ENCODE results near the gene GRM5. TPM values are rescaled to one million over a fixed set of nuclear protein-coding genes. Genes with fewer than 3 reads are reported as not detected.

Gene GRM5
- total and polyA plus RNA-seq, 2 experiments from 2014 or later, result 0.27 TPM; not detected in 1

GRCh38 chr11:88623531-88623930, 442.3 kb downstream of the GRM5 start:
- Histone ChIP-seq H3K4me3 (no peak overlapping the region), H4K20me1 (ENCODE audit: insufficient read depth, poor library complexity, severe bottlenecking) (no peaks in the 10 kb centered on the region), H3K36me3 (replicated peaks; ENCODE audit: insufficient read depth, low read depth) (no peaks in the 10 kb centered on the region), H3K27ac (no peak overlapping the region), H3K4me1 (ENCODE audit: insufficient read depth) (no peaks in the 10 kb centered on the region), H3K4me2 (no peak overlapping the region), H3K9me2 (replicated peaks; ENCODE audit: insufficient read depth) (no peaks in the 10 kb centered on the region), H3K9me3 (ENCODE audit: low read depth) (no peaks in the 10 kb centered on the region), H3K79me2 (no peaks in the 10 kb centered on the region), H3K27me3 (no peaks in the 10 kb centered on the region), H2AFZ (no peak overlapping the region)
- TF ChIP-seq CTCF (IDR thresholded peaks at IDR 0.05; ENCODE audit: poor library complexity) (no peak), EZH2phosphoT487 (IDR thresholded peaks at IDR 0.05; ENCODE audit: low read depth, severe bottlenecking, unreplicated experiment) (no peak), EZH2 (IDR thresholded peaks at IDR 0.05; ENCODE audit: borderline replicate concordance) (no peak)
- WGBS (ENCODE audit: low lambda C conversion rate, missing lambda C conversion rate), result 39% methylated on average over 1 of the region's 1 CpG
- DNase-seq (ENCODE audit: low spot score), result no peak

GRCh38 chr11:88620568-88621130, 445.1 kb downstream of the GRM5 start:
- Histone ChIP-seq H3K79me2 (no peaks in the 10 kb centered on the region), H2AFZ (no peak overlapping the region), H3K4me2 (no peak overlapping the region), H4K20me1 (ENCODE audit: insufficient read depth, poor library complexity, severe bottlenecking) (no peaks in the 10 kb centered on the region), H3K4me1 (ENCODE audit: insufficient read depth) (peaks cover 11% of the 10 kb centered on the region), H3K36me3 (replicated peaks; ENCODE audit: insufficient read depth, low read depth) (no peaks in the 10 kb centered on the region), H3K27ac (no peak overlapping the region), H3K4me3 (no peak overlapping the region), H3K9me3 (ENCODE audit: low read depth) (no peaks in the 10 kb centered on the region), H3K27me3 (no peaks in the 10 kb centered on the region), H3K9me2 (replicated peaks; ENCODE audit: insufficient read depth) (no peaks in the 10 kb centered on the region)
- WGBS (ENCODE audit: low lambda C conversion rate, missing lambda C conversion rate), result 42% methylated on average over 2 of the region's 2 CpGs
- no peak for DNase-seq (ENCODE audit: low spot score)
- TF ChIP-seq EZH2 (IDR thresholded peaks at IDR 0.05; ENCODE audit: borderline replicate concordance) (no peak), CTCF (IDR thresholded peaks at IDR 0.05; ENCODE audit: poor library complexity) (no peak), EZH2phosphoT487 (IDR thresholded peaks at IDR 0.05; ENCODE audit: low read depth, severe bottlenecking, unreplicated experiment) (no peak)

- Histone ChIP-seq H4K20me1 (ENCODE audit: insufficient read depth, poor library complexity, severe bottlenecking) (no peaks in the 10 kb centered on the region), H3K9me2 (replicated peaks; ENCODE audit: insufficient read depth) (no peaks in the 10 kb centered on the region), H3K4me3 (no peak overlapping the region), H3K4me2 (no peak overlapping the region), H3K27me3 (no peaks in the 10 kb centered on the region), H3K9me3 (ENCODE audit: low read depth) (no peaks in the 10 kb centered on the region), H2AFZ (no peak overlapping the region), H3K4me1 (ENCODE audit: insufficient read depth) (peaks cover 11% of the 10 kb centered on the region), H3K27ac (no peak overlapping the region), H3K79me2 (no peaks in the 10 kb centered on the region), H3K36me3 (replicated peaks; ENCODE audit: insufficient read depth, low read depth) (no peaks in the 10 kb centered on the region)
- no peak for DNase-seq (ENCODE audit: low spot score)
- no peak for TF ChIP-seq CTCF (IDR thresholded peaks at IDR 0.05; ENCODE audit: poor library complexity)
- TF ChIP-seq EZH2phosphoT487 (IDR thresholded peaks at IDR 0.05; ENCODE audit: low read depth, severe bottlenecking, unreplicated experiment), result no peak
- no peak for TF ChIP-seq EZH2 (IDR thresholded peaks at IDR 0.05; ENCODE audit: borderline replicate concordance)
Measured at GRCh38 chr11:88619656-88620385, 446.0 kb downstream of the GRM5 start.

All from hepatocyte (in vitro differentiated cells).